Liver (tissue), 9 donors: ENCODE results near the gene MAEL. TPM values are rescaled to one million over a fixed set of nuclear protein-coding genes. Genes with fewer than 3 reads are reported as not detected.

Experiments
- DNase-seq: peaks from one replicate; pipeline ENCODE4 v3.0.0-alpha.2; 2017; ENCODE audit warnings: low spot score
- H3K27ac ChIP-seq, 2 donors: one replicate each; pipeline ENCODE4 v1.7.0; 2013; ENCODE audit warnings: inconsistent platforms in 2 of 2, low read length in 2 of 2, control low read depth in 1 of 2, low read depth in 1 of 2, mild to moderate bottlenecking in 1 of 2
- H3K27me3 ChIP-seq, 4 donors: one replicate each; pipeline versions ENCODE4 v1.6.1 to v1.7.0; 2013; ENCODE audit warnings: low read length in 3 of 4, inconsistent platforms in 1 of 4, mild to moderate bottlenecking in 1 of 4, moderate library complexity in 1 of 4; ENCODE audit not compliant: control insufficient read depth in 4 of 4, insufficient read depth in 4 of 4
- H3K36me3 ChIP-seq, 4 donors: one replicate each; pipeline versions ENCODE4 v1.6.1 to v1.7.0; 2013; ENCODE audit warnings: low read length in 3 of 4, mild to moderate bottlenecking in 3 of 4, low read depth in 1 of 4, moderate library complexity in 1 of 4; ENCODE audit not compliant: control insufficient read depth in 4 of 4, insufficient read depth in 3 of 4
- H3K4me1 ChIP-seq, 4 donors: one replicate each; pipeline versions ENCODE4 v1.6.1 to v1.7.0; 2013; ENCODE audit warnings: low read length in 3 of 4, mild to moderate bottlenecking in 3 of 4, moderate library complexity in 1 of 4; ENCODE audit not compliant: control insufficient read depth in 4 of 4, insufficient read depth in 4 of 4
- H3K4me3 ChIP-seq, 3 donors: one replicate each; pipeline versions ENCODE4 v1.6.1 to v1.7.0; 2013; ENCODE audit warnings: low read length in 3 of 3, control low read depth in 1 of 3, low read depth in 1 of 3, mild to moderate bottlenecking in 1 of 3
- H3K9ac ChIP-seq, 2 donors: one replicate each; pipeline ENCODE4 v1.7.0; 2013; ENCODE audit warnings: low read length in 2 of 2, mild to moderate bottlenecking in 2 of 2, moderate library complexity in 2 of 2, control low read depth in 1 of 2, low read depth in 1 of 2
- H3K9me3 ChIP-seq, 4 donors: one replicate each; pipeline versions ENCODE4 v1.6.1 to v1.7.0; 2013; ENCODE audit warnings: low read length in 3 of 4; ENCODE audit not compliant: control insufficient read depth in 4 of 4
- ATF3 ChIP-seq: IDR thresholded peaks from 2 replicates; pipeline ENCODE4 v1.6.1; 2016; ENCODE audit warnings: antibody characterized with exemption
- CTCF ChIP-seq: fragments of 150-350 bp; IDR thresholded peaks from 2 replicates; pipeline ENCODE4 v1.5.1; 2017; ENCODE audit warnings: improper control_type of control experiment, low read depth, low read length; ENCODE audit not compliant: missing input control
- EGR1 ChIP-seq, 2 donors: IDR thresholded peaks; 2 replicates each; pipeline ENCODE4 v1.6.1; 2016 to 2018; ENCODE audit warnings: antibody characterized with exemption in 2 of 2, low read depth in 2 of 2
- FOXA1 ChIP-seq: IDR thresholded peaks from 2 replicates; pipeline ENCODE4 v1.6.1; 2016; ENCODE audit warnings: antibody characterized with exemption
- FOXA2 ChIP-seq: IDR thresholded peaks from 2 replicates; pipeline ENCODE4 v1.6.1; 2016; ENCODE audit warnings: antibody characterized with exemption
- GABPA ChIP-seq, 2 donors: IDR thresholded peaks in 1 of 2; conservative IDR thresholded peaks in 1 of 2; 2 replicates each; pipeline ENCODE4 v1.6.1; 2016; ENCODE audit warnings: antibody characterized with exemption in 2 of 2, mild to moderate bottlenecking in 1 of 2, moderate library complexity in 1 of 2
- HNF4A ChIP-seq, 2 donors: conservative IDR thresholded peaks; 2 replicates each; pipeline ENCODE4 v1.6.1; 2016; ENCODE audit warnings: antibody characterized with exemption in 2 of 2, mild to moderate bottlenecking in 2 of 2
- HNF4G ChIP-seq: IDR thresholded peaks from 2 replicates; pipeline ENCODE4 v1.6.1; 2016; ENCODE audit warnings: antibody characterized with exemption
- JUND ChIP-seq, 2 donors: IDR thresholded peaks; 2 replicates each; pipeline ENCODE4 v1.6.1; 2016; ENCODE audit warnings: antibody characterized with exemption in 2 of 2
- MAX ChIP-seq: IDR thresholded peaks from 2 replicates; pipeline ENCODE4 v1.6.1; 2016; ENCODE audit warnings: antibody characterized with exemption
- NR2F2 ChIP-seq: IDR thresholded peaks from 2 replicates; pipeline ENCODE4 v1.6.1; 2016; ENCODE audit warnings: antibody characterized with exemption
- RAD21 ChIP-seq, 2 donors: IDR thresholded peaks; 2 replicates each; pipeline ENCODE4 v1.6.1; 2016; ENCODE audit warnings: antibody characterized with exemption in 2 of 2, mild to moderate bottlenecking in 2 of 2
- REST ChIP-seq: IDR thresholded peaks from 2 replicates; pipeline ENCODE4 v1.6.1; 2016; ENCODE audit warnings: antibody characterized with exemption, mild to moderate bottlenecking
- RXRA ChIP-seq, 2 donors: IDR thresholded peaks; 2 replicates each; pipeline ENCODE4 v1.6.1; 2017 to 2018; ENCODE audit warnings: antibody characterized with exemption in 2 of 2, mild to moderate bottlenecking in 1 of 2
- SP1 ChIP-seq: IDR thresholded peaks from 2 replicates; pipeline ENCODE4 v1.6.1; 2018; ENCODE audit warnings: antibody characterized with exemption, mild to moderate bottlenecking
- TAF1 ChIP-seq: conservative IDR thresholded peaks from 2 replicates; pipeline ENCODE4 v1.6.1; 2016; ENCODE audit warnings: antibody characterized with exemption, mild to moderate bottlenecking
- YY1 ChIP-seq: IDR thresholded peaks from 2 replicates; pipeline ENCODE4 v1.6.1; 2016; ENCODE audit warnings: antibody characterized with exemption, mild to moderate bottlenecking
- ZBTB33 ChIP-seq: IDR thresholded peaks from 2 replicates; pipeline ENCODE4 v1.6.1; 2016; ENCODE audit warnings: antibody characterized with exemption
- WGBS: extraction: QIAGEN DNeasy Blood & Tissue Kit; methylation state at CpG from one replicate; pipeline ENCODE4 v1.1.7; 2013; 5-methylcytosine and 5-hydroxymethylcytosine counted together
- polyA plus RNA-seq, 2 donors: library from polyadenylated mRNA; stranded (reverse) in 1 of 2; unstranded in 1 of 2; fragments of 200-250 nt in 1 of 2; fragments of >200 nt in 1 of 2; fragmentation: Nextera tagmentation in 1 of 2; extraction: Ambion mirVana in 1 of 2; gene quantifications; one replicate each; pipeline versions ENCODE4 v1.2.1 to v1.2.3, GENCODE V29; 2013 to 2015
- total RNA-seq, 2 donors: library from RNA; depleted of rRNA; stranded (reverse); fragments of >200 nt; gene quantifications; one replicate each; pipeline ENCODE4 v1.2.3, GENCODE V29; 2014
- donor health status: healthy.
- donor health status: healthy.
- donor health status: healthy.
- donor health status: healthy.
- donor health status: healthy.

Gene MAEL
- total and polyA plus RNA-seq, 4 donors: 0.14 to 0.23 TPM; not detected in 2

GRCh38 chr1:166978821-166979220 is 10.3 kb upstream of the MAEL start:
- Histone ChIP-seq H3K4me1 (peaks cover 1 to 13% (median 7%) of the 10 kb centered on the region in 4 donors), H3K9ac (no peak overlapping the region), H3K4me3 (no peak overlapping the region), H3K27me3 (no peaks in the 10 kb centered on the region), H3K9me3 (no peaks in the 10 kb centered on the region), H3K36me3 (no peaks in the 10 kb centered on the region), H3K27ac (no peak overlapping the region)
- 69% methylated on average over 1 of the region's 1 CpG for WGBS
- TF ChIP-seq YY1 (no peak), TAF1 (no peak), HNF4A (conservative IDR thresholded peaks at IDR 0.05) (no peak), FOXA2 (no peak), ATF3 (no peak), RAD21 (IDR thresholded peaks at IDR 0.05) (no peak), ZBTB33 (no peak), GABPA (IDR thresholded peaks at IDR 0.05 in 1 of 2, conservative IDR thresholded peaks at IDR 0.05 in 1 of 2) (no peak), NR2F2 (no peak), RXRA (IDR thresholded peaks at IDR 0.05) (no peak), FOXA1 (no peak), MAX (no peak), EGR1 (IDR thresholded peaks at IDR 0.05; ENCODE audit: low read depth in 2 of 2) (no peak), CTCF (no peak), HNF4G (no peak), JUND (IDR thresholded peaks at IDR 0.05) (no peak), SP1 (no peak), REST (no peak)
- DNase-seq: no peak
